ENCODE results near the gene EEFSEC.

The EEFSEC gene

GRCh38 chr3:128282380-128283196 lies 129.3 kb downstream of the EEFSEC start:
- H3K9me3 ChIP-seq (ENCODE audit: control insufficient read depth in 1 of 2, low read length in 2 of 2): no peaks in the 10 kb centered on the region
- H3K27me3 ChIP-seq (ENCODE audit: low read depth, low read length): no peaks in the 10 kb centered on the region
- H3K36me3 ChIP-seq (ENCODE audit: control insufficient read depth in 1 of 2, insufficient read depth in 2 of 2, low read length in 2 of 2): peaks cover 0 to 4% of the 10 kb centered on the region in 2 donors
- no peak overlapping the region for H3K27ac ChIP-seq (ENCODE audit: low read length)
- H3K4me1 ChIP-seq (ENCODE audit: control insufficient read depth in 1 of 2, insufficient read depth in 2 of 2, low read length in 2 of 2): peaks cover 6 to 55% of the 10 kb centered on the region in 2 donors
- no peak overlapping the region for H3K4me3 ChIP-seq (ENCODE audit: low read depth in 1 of 2, low read length in 2 of 2)

- Histone ChIP-seq H3K4me1 (ENCODE audit: control insufficient read depth in 1 of 2, insufficient read depth in 2 of 2, low read length in 2 of 2) (peaks cover 6 to 48% of the 10 kb centered on the region in 2 donors), H3K27me3 (ENCODE audit: low read depth, low read length) (no peaks in the 10 kb centered on the region), H3K4me3 (ENCODE audit: low read depth in 1 of 2, low read length in 2 of 2) (no peak overlapping the region), H3K27ac (ENCODE audit: low read length) (no peak overlapping the region), H3K9me3 (ENCODE audit: control insufficient read depth in 1 of 2, low read length in 2 of 2) (no peaks in the 10 kb centered on the region), H3K36me3 (ENCODE audit: control insufficient read depth in 1 of 2, insufficient read depth in 2 of 2, low read length in 2 of 2) (peaks cover under 1 to 4% of the 10 kb centered on the region in 2 donors)
These were observed 130.1 kb downstream of the EEFSEC start for GRCh38 chr3:128283421-128283820.

GRCh38 chr3:128285042-128285966 lies 132.0 kb downstream of the EEFSEC start:
- Histone ChIP-seq H3K27me3 (ENCODE audit: low read depth, low read length) (no peaks in the 10 kb centered on the region), H3K27ac (ENCODE audit: low read length) (no peak overlapping the region)

GRCh38 chr3:128285967-128286321 lies 132.7 kb downstream of the EEFSEC start:
- Histone ChIP-seq H3K27me3 (ENCODE audit: low read depth, low read length) (no peaks in the 10 kb centered on the region), H3K36me3 (ENCODE audit: control insufficient read depth in 1 of 2, insufficient read depth in 2 of 2, low read length in 2 of 2) (peaks cover 4 to 20% of the 10 kb centered on the region in 2 donors), H3K27ac (ENCODE audit: low read length) (no peak overlapping the region), H3K9me3 (ENCODE audit: control insufficient read depth in 1 of 2, low read length in 2 of 2) (peaks cover 0 to 12% of the 10 kb centered on the region in 2 donors), H3K4me1 (ENCODE audit: control insufficient read depth in 1 of 2, insufficient read depth in 2 of 2, low read length in 2 of 2) (peaks cover 6 to 26% of the 10 kb centered on the region in 2 donors), H3K4me3 (ENCODE audit: low read depth in 1 of 2, low read length in 2 of 2) (no peak overlapping the region)

More at GRCh38 chr3:128285042-128285966, 132.0 kb downstream of the EEFSEC start:
- peaks cover 6 to 32% of the 10 kb centered on the region in 2 donors for H3K4me1 ChIP-seq (ENCODE audit: control insufficient read depth in 1 of 2, insufficient read depth in 2 of 2, low read length in 2 of 2)
- peaks cover 4 to 19% of the 10 kb centered on the region in 2 donors for H3K36me3 ChIP-seq (ENCODE audit: control insufficient read depth in 1 of 2, insufficient read depth in 2 of 2, low read length in 2 of 2)
- H3K4me3 ChIP-seq (ENCODE audit: low read depth in 1 of 2, low read length in 2 of 2): no peak overlapping the region
- peaks cover 0 to 8% of the 10 kb centered on the region in 2 donors for H3K9me3 ChIP-seq (ENCODE audit: control insufficient read depth in 1 of 2, low read length in 2 of 2)

- peaks cover 0 to 17% of the 10 kb centered on the region in 2 donors for H3K9me3 ChIP-seq (ENCODE audit: control insufficient read depth in 1 of 2, low read length in 2 of 2)
- H3K4me3 ChIP-seq (ENCODE audit: low read depth in 1 of 2, low read length in 2 of 2): no peak overlapping the region
- H3K36me3 ChIP-seq (ENCODE audit: control insufficient read depth in 1 of 2, insufficient read depth in 2 of 2, low read length in 2 of 2): peaks cover 4 to 20% of the 10 kb centered on the region in 2 donors
- no peaks in the 10 kb centered on the region for H3K27me3 ChIP-seq (ENCODE audit: low read depth, low read length)
- peaks cover 6 to 18% of the 10 kb centered on the region in 2 donors for H3K4me1 ChIP-seq (ENCODE audit: control insufficient read depth in 1 of 2, insufficient read depth in 2 of 2, low read length in 2 of 2)
- H3K27ac ChIP-seq (ENCODE audit: low read length): no peak overlapping the region
These were observed 133.4 kb downstream of the EEFSEC start for GRCh38 chr3:128286691-128287090.

GRCh38 chr3:128287216-128287615 lies 133.9 kb downstream of the EEFSEC start:
- Histone ChIP-seq H3K36me3 (ENCODE audit: control insufficient read depth in 1 of 2, insufficient read depth in 2 of 2, low read length in 2 of 2) (peaks cover 4 to 20% of the 10 kb centered on the region in 2 donors), H3K4me1 (ENCODE audit: control insufficient read depth in 1 of 2, insufficient read depth in 2 of 2, low read length in 2 of 2) (peaks cover 4 to 13% of the 10 kb centered on the region in 2 donors), H3K27ac (ENCODE audit: low read length) (no peak overlapping the region), H3K9me3 (ENCODE audit: control insufficient read depth in 1 of 2, low read length in 2 of 2) (peaks cover 0 to 17% of the 10 kb centered on the region in 2 donors), H3K27me3 (ENCODE audit: low read depth, low read length) (no peaks in the 10 kb centered on the region), H3K4me3 (ENCODE audit: low read depth in 1 of 2, low read length in 2 of 2) (no peak overlapping the region)

GRCh38 chr3:128289534-128289933 lies 136.3 kb downstream of the EEFSEC start:
- no peaks in the 10 kb centered on the region for H3K4me1 ChIP-seq (ENCODE audit: control insufficient read depth in 1 of 2, insufficient read depth in 2 of 2, low read length in 2 of 2)
- no peaks in the 10 kb centered on the region for H3K27me3 ChIP-seq (ENCODE audit: low read depth, low read length)
- H3K27ac ChIP-seq (ENCODE audit: low read length): no peak overlapping the region
- peaks cover 0 to 17% of the 10 kb centered on the region in 2 donors for H3K9me3 ChIP-seq (ENCODE audit: control insufficient read depth in 1 of 2, low read length in 2 of 2)
- H3K4me3 ChIP-seq (ENCODE audit: low read depth in 1 of 2, low read length in 2 of 2): no peak overlapping the region
- peaks cover 0 to 20% of the 10 kb centered on the region in 2 donors for H3K36me3 ChIP-seq (ENCODE audit: control insufficient read depth in 1 of 2, insufficient read depth in 2 of 2, low read length in 2 of 2)

- Histone ChIP-seq H3K4me3 (ENCODE audit: low read depth in 1 of 2, low read length in 2 of 2) (no peak overlapping the region), H3K27me3 (ENCODE audit: low read depth, low read length) (no peaks in the 10 kb centered on the region), H3K27ac (ENCODE audit: low read length) (no peak overlapping the region), H3K9me3 (ENCODE audit: control insufficient read depth in 1 of 2, low read length in 2 of 2) (peaks cover 0 to 17% of the 10 kb centered on the region in 2 donors), H3K4me1 (ENCODE audit: control insufficient read depth in 1 of 2, insufficient read depth in 2 of 2, low read length in 2 of 2) (no peaks in the 10 kb centered on the region), H3K36me3 (ENCODE audit: control insufficient read depth in 1 of 2, insufficient read depth in 2 of 2, low read length in 2 of 2) (peaks cover 0 to 20% of the 10 kb centered on the region in 2 donors)
These were observed 137.2 kb downstream of the EEFSEC start for GRCh38 chr3:128290484-128290883.

GRCh38 chr3:128293930-128294329 lies 140.6 kb downstream of the EEFSEC start:
- peaks cover 0 to 15% of the 10 kb centered on the region in 2 donors for H3K36me3 ChIP-seq (ENCODE audit: control insufficient read depth in 1 of 2, insufficient read depth in 2 of 2, low read length in 2 of 2)
- no peak overlapping the region for H3K4me3 ChIP-seq (ENCODE audit: low read depth in 1 of 2, low read length in 2 of 2)
- H3K4me1 ChIP-seq (ENCODE audit: control insufficient read depth in 1 of 2, insufficient read depth in 2 of 2, low read length in 2 of 2): no peaks in the 10 kb centered on the region
- H3K9me3 ChIP-seq (ENCODE audit: control insufficient read depth in 1 of 2, low read length in 2 of 2): peaks cover 0 to 17% of the 10 kb centered on the region in 2 donors
- H3K27me3 ChIP-seq (ENCODE audit: low read depth, low read length): no peaks in the 10 kb centered on the region
- no peak overlapping the region for H3K27ac ChIP-seq (ENCODE audit: low read length)

- H3K4me3 ChIP-seq (ENCODE audit: low read depth in 1 of 2, low read length in 2 of 2): no peak overlapping the region
- H3K4me1 ChIP-seq (ENCODE audit: control insufficient read depth in 1 of 2, insufficient read depth in 2 of 2, low read length in 2 of 2): no peaks in the 10 kb centered on the region
- H3K27me3 ChIP-seq (ENCODE audit: low read depth, low read length): no peaks in the 10 kb centered on the region
- no peak overlapping the region for H3K27ac ChIP-seq (ENCODE audit: low read length)
- H3K9me3 ChIP-seq (ENCODE audit: control insufficient read depth in 1 of 2, low read length in 2 of 2): peaks cover 0 to 12% of the 10 kb centered on the region in 2 donors
- peaks cover 0 to 3% of the 10 kb centered on the region in 2 donors for H3K36me3 ChIP-seq (ENCODE audit: control insufficient read depth in 1 of 2, insufficient read depth in 2 of 2, low read length in 2 of 2)
These were observed 141.8 kb downstream of the EEFSEC start for GRCh38 chr3:128294999-128295468.
